Skeletal muscle cell (primary cell): ENCODE measurements around the gene VDAC1.
"Not testable (repeated sequence)": the region's sequence is repeated elsewhere in the genome, so short reads cannot be mapped to it uniquely, and the experiment has no call there.

Experiments used
- DNase-seq: peaks from one replicate; pipeline ENCODE4 v3.0.0-alpha.2; 2010; ENCODE audit warnings: low read depth
- H3K4me3 ChIP-seq: 2 replicates; pipeline ENCODE4 v1.5.1; 2011; ENCODE audit warnings: low read depth, mild to moderate bottlenecking, control low read depth, low read length, moderate library complexity

The VDAC1 gene

GRCh38 chr5:133950821-133951612 lies 53.8 kb downstream of the VDAC1 start:
- no peak for DNase-seq
- H3K4me3 ChIP-seq: no peak overlapping the region

GRCh38 chr5:133948721-133949120 lies 56.1 kb downstream of the VDAC1 start:
- H3K4me3 ChIP-seq: no peak overlapping the region
- DNase-seq: no peak

DNA sequence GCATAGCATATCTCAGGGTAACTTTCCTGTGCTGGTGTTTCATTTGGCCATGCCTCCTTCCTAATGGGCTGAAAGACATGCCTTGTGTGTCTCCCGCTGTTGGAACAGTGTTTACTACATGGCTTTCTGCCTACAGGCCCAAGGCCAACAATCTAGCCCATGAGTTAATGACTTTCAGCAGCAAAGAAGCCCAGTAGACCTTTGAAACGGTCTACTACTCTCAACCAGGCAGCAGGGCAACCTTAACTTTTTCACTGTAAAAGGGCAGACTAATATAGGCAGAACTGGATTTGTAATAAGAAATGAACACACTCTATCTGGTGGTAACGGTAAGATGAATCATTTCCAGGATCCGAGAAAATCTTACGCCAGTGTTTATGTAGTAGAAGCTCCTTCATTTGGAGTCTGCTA lies 57.3 kb downstream of the VDAC1 start:
- H3K4me3 ChIP-seq: no peak overlapping the region
- no peak for DNase-seq

- no peak overlapping the region for H3K4me3 ChIP-seq
- no peak for DNase-seq
These were observed 59.2 kb downstream of the VDAC1 start for GRCh38 chr5:133945568-133945967.

DNA sequence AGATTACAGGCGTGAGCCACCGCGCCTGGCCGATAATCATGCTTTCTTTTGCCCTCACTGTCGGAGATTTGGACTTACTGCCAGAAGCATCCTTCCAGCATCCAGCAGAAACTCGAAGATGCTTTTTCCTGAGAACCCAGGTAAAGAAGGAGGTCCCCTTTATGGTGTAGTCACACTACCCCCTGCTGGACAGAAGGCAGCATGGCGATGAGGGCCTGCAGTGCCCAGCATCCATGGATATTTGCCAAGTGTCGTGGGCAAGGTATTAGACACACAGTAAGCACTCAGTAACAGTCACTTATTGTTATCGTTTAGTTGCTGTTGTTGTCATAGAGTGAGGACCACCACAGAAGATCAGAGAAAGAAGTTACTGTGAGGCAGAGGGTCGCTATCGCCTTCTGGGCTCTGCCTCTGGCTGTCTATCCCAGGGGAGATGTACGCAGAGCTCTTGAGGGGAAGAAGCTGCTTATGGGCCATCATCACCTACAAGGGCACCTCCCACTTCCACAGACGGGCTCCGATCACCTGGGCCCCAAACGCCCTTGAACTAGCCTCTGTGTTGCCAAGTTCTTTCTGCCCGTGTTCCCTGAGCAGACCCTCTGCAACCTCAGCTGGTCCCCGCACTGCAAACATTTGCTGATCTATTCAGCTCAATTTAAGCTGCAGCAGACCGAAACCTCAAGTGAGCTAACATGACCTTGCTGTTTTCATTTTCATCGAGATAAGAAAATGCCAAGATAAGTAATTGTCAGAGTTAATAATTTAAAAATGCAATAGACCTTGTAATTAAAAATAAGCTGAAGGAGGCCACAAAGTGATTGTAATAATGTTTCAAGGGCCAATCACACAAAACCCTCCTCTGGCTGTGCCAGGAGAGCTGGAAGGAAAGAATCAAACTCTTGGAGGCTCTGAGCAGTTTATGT lies 60.3 kb downstream of the VDAC1 start:
- H3K4me3 ChIP-seq: no peak overlapping the region
- DNase-seq: no peak

DNA sequence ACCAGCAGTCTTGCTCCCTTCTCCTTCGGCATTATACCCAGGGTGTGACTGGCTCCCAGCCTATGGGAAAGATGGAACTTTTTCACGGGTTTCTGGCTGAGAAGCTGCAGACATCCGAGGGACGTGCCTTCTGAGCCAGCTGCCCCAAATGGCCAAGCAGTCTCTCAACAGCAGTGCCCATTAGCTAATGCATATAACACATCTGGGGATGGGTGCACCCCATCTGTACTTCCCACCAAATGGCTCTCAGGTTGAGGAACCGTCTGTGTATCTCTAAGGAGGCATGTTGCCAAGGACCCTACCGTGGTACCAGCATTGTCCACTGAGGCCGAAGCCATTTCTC lies 61.3 kb downstream of the VDAC1 start:
- DNase-seq: no peak
- H3K4me3 ChIP-seq: no peak overlapping the region

DNA sequence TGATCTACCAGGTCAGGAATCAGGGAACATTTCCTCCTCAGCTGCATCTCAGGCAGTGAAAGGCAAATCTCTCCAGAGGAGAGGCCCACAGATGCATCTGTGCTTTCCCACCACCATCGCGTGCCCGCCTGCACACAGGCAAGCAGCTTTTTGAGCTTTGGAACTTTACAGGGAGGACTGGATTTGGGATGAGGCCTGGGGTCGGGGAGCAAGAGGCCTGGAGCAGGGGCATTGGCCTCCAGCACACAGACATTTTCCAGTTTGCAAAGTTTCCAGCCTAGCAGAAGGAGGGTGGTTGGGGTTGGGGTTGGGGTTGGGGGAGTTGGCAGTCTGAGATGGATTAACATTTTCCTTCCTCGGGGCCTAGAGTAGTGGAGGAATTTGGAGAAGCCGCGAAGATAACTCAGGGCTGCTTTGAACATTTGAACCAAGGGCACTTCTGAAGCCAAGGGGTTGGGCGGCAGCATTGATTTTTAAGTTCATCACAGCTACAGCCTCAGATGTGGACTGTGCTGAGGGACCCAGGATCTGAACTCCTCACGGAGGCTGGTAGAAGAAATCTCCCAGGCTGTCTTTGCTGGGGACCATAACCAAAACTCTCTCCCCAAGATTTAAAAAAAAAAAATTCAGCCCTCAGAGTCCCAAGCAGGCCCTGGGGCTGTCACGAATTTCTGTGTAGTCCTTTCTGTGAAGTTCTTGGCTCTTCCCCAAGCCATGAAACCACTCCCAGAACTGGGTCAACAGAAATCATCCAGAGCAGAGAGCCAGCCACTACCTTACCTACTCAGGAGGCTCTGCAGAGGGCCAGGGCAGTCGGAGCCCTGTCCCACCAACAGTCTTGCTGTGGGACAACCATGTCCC lies 61.9 kb downstream of the VDAC1 start:
- no peak overlapping the region for H3K4me3 ChIP-seq
- DNase-seq: no peak

DNA sequence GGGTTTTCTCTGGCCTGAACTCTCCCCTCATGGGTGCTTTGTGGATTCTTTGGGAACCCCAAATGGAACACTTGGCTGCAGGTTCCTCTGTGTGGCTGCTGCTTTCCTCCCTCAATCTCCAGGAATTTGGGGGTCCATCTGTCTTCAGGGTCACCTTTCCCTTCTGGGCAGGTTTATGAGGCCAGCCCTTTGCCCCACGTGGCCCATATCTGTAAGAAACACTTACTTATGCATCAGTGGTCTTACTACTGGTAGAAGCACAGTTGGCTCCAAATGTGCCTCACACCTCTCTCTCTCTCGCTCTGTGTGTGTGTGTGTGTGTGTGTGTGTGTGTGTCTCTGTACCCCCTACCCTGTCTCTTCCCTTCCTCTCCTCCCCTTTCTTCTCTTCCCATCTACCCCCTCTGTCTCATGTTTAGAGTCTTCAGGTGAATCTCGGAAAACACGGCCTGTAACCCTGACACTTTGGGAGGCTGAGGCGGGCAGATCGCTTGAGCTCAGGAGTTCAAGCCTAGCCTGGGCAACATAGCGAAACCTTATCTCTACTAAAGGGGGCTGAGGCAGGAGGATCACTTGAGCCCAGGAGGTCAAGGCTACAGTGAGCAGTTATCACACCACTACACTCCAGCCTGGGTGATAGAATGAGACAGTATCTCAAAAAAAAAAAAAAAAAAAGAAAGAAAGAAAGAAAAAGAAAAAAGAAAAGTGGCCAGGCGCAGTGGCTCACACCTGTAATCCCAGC lies 63.1 kb downstream of the VDAC1 start:
- no peak overlapping the region for H3K4me3 ChIP-seq
- no peak for DNase-seq

DNA sequence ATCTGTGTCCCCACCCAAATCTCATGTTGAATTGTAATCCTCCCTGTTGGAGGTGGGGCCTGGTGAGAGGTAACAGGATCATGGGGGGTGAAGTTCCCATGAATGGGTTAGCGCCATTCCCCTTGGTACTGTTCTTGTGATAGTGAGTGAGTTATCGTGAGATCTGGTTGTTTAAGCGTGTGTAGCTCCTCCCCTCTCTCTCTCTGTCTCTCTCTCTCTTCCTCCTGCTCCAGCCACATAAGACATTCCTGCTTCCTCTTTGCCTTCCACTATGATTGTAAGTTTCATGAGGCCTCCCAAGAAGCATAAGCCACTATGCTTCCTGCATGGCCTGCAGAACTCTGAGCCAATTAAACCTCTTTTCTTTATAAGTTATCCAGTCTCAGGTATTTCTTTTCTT lies 65.1 kb downstream of the VDAC1 start:
- DNase-seq: no peak
- no peak overlapping the region for H3K4me3 ChIP-seq

DNA sequence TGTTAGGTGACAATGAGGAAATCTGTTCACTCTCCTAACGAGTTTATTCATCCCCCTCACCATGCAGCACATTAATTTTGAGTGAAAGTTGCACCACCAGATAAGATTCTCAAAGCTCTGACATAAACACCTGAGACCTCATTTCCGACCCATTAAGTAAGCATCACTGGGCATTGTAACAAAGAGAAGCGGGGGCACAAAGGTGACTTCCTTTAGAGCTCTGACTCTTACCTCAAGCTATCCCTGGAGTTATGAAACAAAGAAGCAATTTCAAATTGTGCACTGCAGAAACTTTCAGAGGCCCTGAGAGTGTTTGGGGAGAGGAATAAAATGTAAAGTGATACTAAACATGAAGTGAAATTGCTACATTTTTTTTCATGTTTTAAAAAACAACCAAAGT lies 65.8 kb downstream of the VDAC1 start:
- no peak overlapping the region for H3K4me3 ChIP-seq

DNA sequence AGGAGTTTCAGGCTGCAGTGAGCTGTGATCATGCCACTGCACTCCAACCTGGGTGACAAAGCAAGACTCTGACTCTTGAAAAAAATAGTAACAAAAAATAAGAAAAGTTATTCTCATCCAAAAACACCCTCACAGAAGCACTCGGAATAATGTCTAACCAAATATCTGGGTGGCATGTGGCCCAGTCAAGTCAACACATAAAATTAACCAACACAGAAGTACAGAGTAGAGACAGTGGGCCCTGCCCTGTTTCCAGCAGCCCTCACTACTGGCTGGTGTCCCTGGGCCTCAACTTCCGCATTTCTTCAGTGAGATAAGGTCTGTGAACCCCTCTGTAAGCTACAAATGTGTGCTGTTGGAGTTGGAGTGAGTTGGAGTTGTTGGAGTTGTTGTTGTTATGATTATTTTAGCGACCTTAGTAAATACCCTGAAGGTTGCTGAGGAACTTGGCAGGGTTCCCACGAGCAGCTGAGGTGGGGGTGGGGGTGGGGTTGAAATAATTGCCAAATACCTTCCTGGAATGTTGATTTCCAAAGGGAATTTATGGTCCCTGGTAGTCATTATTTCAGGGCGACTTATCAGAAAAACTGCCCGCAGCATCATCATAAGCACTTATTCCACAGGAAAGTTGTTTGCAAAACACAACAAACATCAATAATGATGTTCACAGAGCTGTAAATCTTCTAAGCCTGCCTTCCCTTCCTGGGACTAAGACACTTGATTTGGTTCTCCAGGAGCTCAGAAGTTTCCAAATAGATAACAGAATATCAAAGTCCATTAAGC lies 66.5 kb downstream of the VDAC1 start:
- no peak for DNase-seq
- no peak overlapping the region for H3K4me3 ChIP-seq

More for the DNA sequence above, 65.8 kb downstream of the VDAC1 start:
- DNase-seq: no peak

DNA sequence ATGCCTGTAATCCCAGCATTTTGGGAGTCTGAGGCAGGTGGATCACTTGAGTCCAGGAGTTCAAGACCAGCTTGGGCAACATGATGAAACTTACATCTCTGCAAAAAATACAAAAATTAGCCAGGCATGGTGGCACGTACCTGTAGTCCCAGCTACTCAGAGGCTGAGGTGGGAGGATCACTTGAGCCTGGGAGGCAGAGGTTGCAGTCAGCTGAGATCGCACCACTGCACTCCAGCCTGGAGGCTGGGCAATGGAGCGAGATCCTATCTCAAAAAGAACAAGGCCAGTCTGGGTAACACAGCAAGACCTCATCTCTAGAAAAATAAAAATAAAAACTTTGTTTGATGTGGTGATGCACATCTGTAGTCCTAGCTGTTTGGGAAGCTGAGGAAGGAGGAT lies 67.1 kb downstream of the VDAC1 start:
- DNase-seq, H3K4me3 ChIP-seq: not testable (repeated sequence)

GRCh38 chr5:133936651-133937015 lies 68.1 kb downstream of the VDAC1 start:
- H3K4me3 ChIP-seq: no peak overlapping the region
- no peak for DNase-seq

- not testable (repeated sequence) for H3K4me3 ChIP-seq, DNase-seq
These were observed 68.7 kb downstream of the VDAC1 start for GRCh38 chr5:133935991-133936650.

DNA sequence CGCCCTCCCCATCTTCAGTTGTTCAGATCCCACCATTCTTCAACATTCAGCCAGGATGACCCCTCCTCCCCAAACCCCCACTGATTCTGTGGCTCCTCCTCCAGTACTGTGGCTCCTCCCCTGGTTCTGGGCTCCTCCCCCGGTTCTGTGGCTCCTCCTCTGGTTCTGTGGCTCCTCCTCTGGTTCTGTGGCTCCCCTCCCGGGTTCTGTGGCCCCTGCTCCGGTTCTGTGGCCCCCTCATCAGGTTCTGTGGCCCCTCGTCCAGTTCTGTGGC lies 69.2 kb downstream of the VDAC1 start:
- no peak overlapping the region for H3K4me3 ChIP-seq
- no peak for DNase-seq

- DNase-seq: no peak
- no peak overlapping the region for H3K4me3 ChIP-seq
These were observed 69.7 kb downstream of the VDAC1 start for GRCh38 chr5:133934822-133935666.

GRCh38 chr5:133934311-133934710 lies 70.5 kb downstream of the VDAC1 start:
- no peak overlapping the region for H3K4me3 ChIP-seq
- no peak for DNase-seq
